Pancreas (tissue), 10 donors: ENCODE data around the gene MAD1L1. TPM values are rescaled to one million over a fixed set of nuclear protein-coding genes. Genes with fewer than 3 reads are reported as not detected.
A peak's percentile ranks its signal among the peaks of the same experiment; 100 is the strongest.

Experiments used
- ATAC-seq, 4 donors: fragments of 200-7000 bp; cut with Tn5 transposase; one replicate each; pipeline versions ENCODE4 v1.8.0 to v1.9.1; 2020; ENCODE audit warnings: mild to moderate bottlenecking in 4 of 4, moderate library complexity in 4 of 4
- DNase-seq, 6 donors: peaks; one replicate each; pipeline ENCODE4 v3.0.0-alpha.2; 2020
- FAIRE-seq: peaks from 2 replicates; lab custom pipeline; 2012; peaks lifted over from hg19 to GRCh38; lab: Jason Lieb, UNC
- H3K27ac ChIP-seq, 4 donors: fragments of 200-600 bp; sonication (generic); 1 replicate in 3 of 4; 2 replicates in 1 of 4; pipeline versions ENCODE4 v1.5.0 to v1.8.0; 2020
- H3K27me3 ChIP-seq, 4 donors: fragments of 200-600 bp; one replicate each; pipeline ENCODE4 v1.8.0; 2021
- H3K36me3 ChIP-seq, 3 donors: fragments of 200-600 bp; sonication (generic) in 1 of 3; one replicate each; pipeline versions ENCODE4 v1.5.0 to v1.8.0; 2020 to 2021
- H3K4me1 ChIP-seq, 3 donors: fragments of 200-600 bp; one replicate each; pipeline ENCODE4 v1.8.0; 2021
- H3K4me3 ChIP-seq, 4 donors: fragments of 200-600 bp; sonication (generic) in 2 of 4; one replicate each; pipeline versions ENCODE4 v1.5.0 to v1.8.0; 2020 to 2021
- H3K9me3 ChIP-seq, 4 donors: fragments of 200-600 bp; one replicate each; pipeline ENCODE4 v1.8.0; 2021
- WGBS, 2 donors: extraction: QIAGEN DNeasy Blood & Tissue Kit; methylation state at CpG; one replicate each; pipeline ENCODE4 v1.1.7; 2013; 5-methylcytosine and 5-hydroxymethylcytosine counted together
- intact Hi-C, 3 donors: fragments of 100-400 bp; cut with DNase I; formaldehyde crosslinking; loops; one replicate each; pipeline versions ENCODE4 v1.11.1 to v1.14.2; 2022
- polyA plus RNA-seq, 2 donors: library from polyadenylated mRNA; stranded (reverse); fragments of 200-250 nt; gene quantifications; one replicate each; pipeline ENCODE4 v1.2.3, GENCODE V29; 2013
- total RNA-seq, 6 donors: library from RNA; stranded (reverse); fragmentation: NEBNext Ultra II Directional in 4 of 6; extraction: Animal tissue kit (Norgen Biotek cat#: 25700) in 4 of 6; gene quantifications; one replicate each; pipeline versions ENCODE4 v1.2.1 to v1.2.4, GENCODE V29; 2021 to 2023
- TF ChIP-seq, protein P1 (sequence below), 4 donors: fragments of 200-600 bp; sonication (generic) in 3 of 4; IDR thresholded peaks; one replicate each; pipeline versions ENCODE4 v1.5.0 to v1.8.0; 2021; ENCODE audit warnings: antibody characterized with exemption in 4 of 4
- donor health status: healthy with polysubstance abuse.
- donor health status: DM: no; HTN: no; CAD: no; lungs with moderate emphysema.
- donor health status: DM: no; HTN: no; CAD: no.
- donor health status: control.
- donor health status: control.
- donor health status: Bipolar disorder and iron deficiency.
- donor health status: DM: yes; HTN: yes; CAD: no.
- donor health status: DM: no; HTN: no; CAD: no.
- donor health status: DM: no; HTN: no; CAD: no.
- donor health status: DM: yes; HTN: yes; CAD: no.

The MAD1L1 gene
- total and polyA plus RNA-seq, 8 donors: 9.8 to 28.2 (median 11.9) TPM

- H3K4me3 ChIP-seq: no peak overlapping the region
- DNase-seq (peak in 3 of 6 donors; percentile 33 to 52 (median 51)), FAIRE-seq (no peak), ATAC-seq (no peak)
- TF ChIP-seq, protein P1, sequence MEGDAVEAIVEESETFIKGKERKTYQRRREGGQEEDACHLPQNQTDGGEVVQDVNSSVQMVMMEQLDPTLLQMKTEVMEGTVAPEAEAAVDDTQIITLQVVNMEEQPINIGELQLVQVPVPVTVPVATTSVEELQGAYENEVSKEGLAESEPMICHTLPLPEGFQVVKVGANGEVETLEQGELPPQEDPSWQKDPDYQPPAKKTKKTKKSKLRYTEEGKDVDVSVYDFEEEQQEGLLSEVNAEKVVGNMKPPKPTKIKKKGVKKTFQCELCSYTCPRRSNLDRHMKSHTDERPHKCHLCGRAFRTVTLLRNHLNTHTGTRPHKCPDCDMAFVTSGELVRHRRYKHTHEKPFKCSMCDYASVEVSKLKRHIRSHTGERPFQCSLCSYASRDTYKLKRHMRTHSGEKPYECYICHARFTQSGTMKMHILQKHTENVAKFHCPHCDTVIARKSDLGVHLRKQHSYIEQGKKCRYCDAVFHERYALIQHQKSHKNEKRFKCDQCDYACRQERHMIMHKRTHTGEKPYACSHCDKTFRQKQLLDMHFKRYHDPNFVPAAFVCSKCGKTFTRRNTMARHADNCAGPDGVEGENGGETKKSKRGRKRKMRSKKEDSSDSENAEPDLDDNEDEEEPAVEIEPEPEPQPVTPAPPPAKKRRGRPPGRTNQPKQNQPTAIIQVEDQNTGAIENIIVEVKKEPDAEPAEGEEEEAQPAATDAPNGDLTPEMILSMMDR (IDR thresholded peaks at IDR 0.05): no peak
- no peak overlapping the region for H3K27ac ChIP-seq
- no peaks in the 10 kb centered on the region for H3K9me3 ChIP-seq
- H3K36me3 ChIP-seq: no peaks in the 10 kb centered on the region
- WGBS, 2 donors: 88 to 93% methylated on average over 16 of the region's 16 CpGs
- no peaks in the 10 kb centered on the region for H3K4me1 ChIP-seq
- no peaks in the 10 kb centered on the region for H3K27me3 ChIP-seq
- intact Hi-C loops: no loop called here
Observed at GRCh38 chr7:2009541-2010001, 223.2 kb downstream of the MAD1L1 start.

- intact Hi-C loops: no loop called here
Observed at GRCh38 chr7:2008936-2009540, 223.7 kb downstream of the MAD1L1 start.

GRCh38 chr7:2008101-2008935 lies 224.4 kb downstream of the MAD1L1 start:
- 85 to 89% methylated on average over 28 of the region's 28 CpGs for whole genome bisulfite sequencing, 2 donors
- no peak overlapping the region for H3K27ac ChIP-seq
- intact Hi-C loops: no loop called here
- no peaks in the 10 kb centered on the region for H3K9me3 ChIP-seq
- H3K4me1 ChIP-seq: no peaks in the 10 kb centered on the region
- FAIRE-seq (no peak), ATAC-seq (no peak), DNase-seq (peak in 3 of 6 donors; percentile 14 to 41 (median 41))
- no peaks in the 10 kb centered on the region for H3K27me3 ChIP-seq
- H3K4me3 ChIP-seq: no peak overlapping the region
- no peaks in the 10 kb centered on the region for H3K36me3 ChIP-seq
- TF ChIP-seq, protein P1 (IDR thresholded peaks at IDR 0.05): no peak

More at GRCh38 chr7:2008936-2009540, 223.7 kb downstream of the MAD1L1 start:
- no peaks in the 10 kb centered on the region for H3K9me3 ChIP-seq
- no peak overlapping the region for H3K4me3 ChIP-seq
- no peak overlapping the region for H3K27ac ChIP-seq
- no peaks in the 10 kb centered on the region for H3K36me3 ChIP-seq
- DNase-seq (peak in 3 of 6 donors; percentile 9 to 64 (median 49)), ATAC-seq (no peak), FAIRE-seq (no peak)
- no peaks in the 10 kb centered on the region for H3K27me3 ChIP-seq
- H3K4me1 ChIP-seq: no peaks in the 10 kb centered on the region
- WGBS, 2 donors: 91 to 97% methylated on average over 25 of the region's 25 CpGs
- TF ChIP-seq, protein P1 (IDR thresholded peaks at IDR 0.05): no peak

- H3K9me3 ChIP-seq: no peaks in the 10 kb centered on the region
- H3K27me3 ChIP-seq: no peaks in the 10 kb centered on the region
- no peaks in the 10 kb centered on the region for H3K4me1 ChIP-seq
- DNase-seq (peak in 3 of 6 donors; percentile 3 to 17 (median 11)), ATAC-seq (no peak), FAIRE-seq (no peak)
- no peaks in the 10 kb centered on the region for H3K36me3 ChIP-seq
- 93% methylated on average over 10 of the region's 10 CpGs for WGBS, 2 donors
- H3K4me3 ChIP-seq: no peak overlapping the region
- no peak overlapping the region for H3K27ac ChIP-seq
- intact Hi-C loops: no loop called here
- TF ChIP-seq, protein P1 (IDR thresholded peaks at IDR 0.05): no peak
Observed at GRCh38 chr7:2007551-2007950, 225.2 kb downstream of the MAD1L1 start.
